GM23338 (cell line): ENCODE measurements around the gene APOOL. TPM values are rescaled to one million over a fixed set of nuclear protein-coding genes. Genes with fewer than 3 reads are reported as not detected.

Source experiments
- ATAC-seq: fragments of 200-7000 bp; cut with Tn5 transposase; 3 replicates; pipeline ENCODE4 v1.9.1; 2020
- DNase-seq: peaks from one replicate; pipeline ENCODE4 v3.0.0-alpha.2; 2015; ENCODE audit warnings: low spot score
- H2AFZ ChIP-seq: fragments of 200-600 bp; sonication (generic); 2 replicates; pipeline ENCODE4 v1.8.0; 2016; ENCODE audit warnings: antibody characterized with exemption, mild to moderate bottlenecking, moderate library complexity
- H3F3A ChIP-seq: fragments of 200-600 bp; sonication (generic); replicated peaks from 2 replicates; pipeline ENCODE4 v1.8.0; 2017; ENCODE audit warnings: antibody characterized with exemption, mixed run types, low read depth
- H3K27ac ChIP-seq: fragments of 200-600 bp; sonication (generic); 2 replicates; pipeline ENCODE4 v1.6.1; 2016; ENCODE audit warnings: low read depth
- H3K27me3 ChIP-seq: fragments of 200-600 bp; sonication (generic); 2 replicates; pipeline ENCODE4 v1.8.0; 2016; ENCODE audit warnings: mild to moderate bottlenecking, mixed run types, moderate library complexity; ENCODE audit not compliant: insufficient read depth
- H3K36me3 ChIP-seq: fragments of 200-600 bp; sonication (generic); 2 replicates; pipeline ENCODE4 v1.8.0; 2016; ENCODE audit warnings: mild to moderate bottlenecking; ENCODE audit not compliant: insufficient read depth
- H3K4me1 ChIP-seq: fragments of 200-600 bp; sonication (generic); 2 replicates; pipeline ENCODE4 v1.8.0; 2016; ENCODE audit warnings: mild to moderate bottlenecking, moderate library complexity; ENCODE audit not compliant: insufficient read depth
- H3K4me2 ChIP-seq: fragments of 200-600 bp; sonication (generic); 2 replicates; pipeline ENCODE4 v1.7.1; 2017; ENCODE audit warnings: mixed run types
- H3K4me3 ChIP-seq: fragments of 200-600 bp; sonication (generic); 2 replicates; pipeline ENCODE4 v1.6.1; 2016; ENCODE audit warnings: mixed run types
- H3K79me2 ChIP-seq: fragments of 200-600 bp; sonication (generic); replicated peaks from 2 replicates; pipeline ENCODE4 v1.8.0; 2017; ENCODE audit warnings: mild to moderate bottlenecking; ENCODE audit not compliant: insufficient read depth
- H3K9me2 ChIP-seq: fragments of 200-600 bp; sonication (generic); 2 replicates; pipeline ENCODE4 v1.8.0; 2017; ENCODE audit not compliant: insufficient read depth
- H4K20me1 ChIP-seq: fragments of 200-600 bp; sonication (generic); replicated peaks from 2 replicates; pipeline ENCODE4 v1.8.0; 2017; ENCODE audit warnings: mild to moderate bottlenecking; ENCODE audit not compliant: insufficient read depth
- H3K27ac Mint-ChIP-seq: 2 replicates; pipeline ENCODE4 v1.8.0; 2020; ENCODE audit warnings: inconsistent platforms, mild to moderate bottlenecking, moderate library complexity, mixed read lengths
- H3K27me3 Mint-ChIP-seq: 3 replicates; pipeline ENCODE4 v1.8.0; 2022; ENCODE audit warnings: low read depth, mild to moderate bottlenecking, moderate library complexity, mixed read lengths, inconsistent platforms; ENCODE audit not compliant: insufficient read depth, poor library complexity
- H3K36me3 Mint-ChIP-seq: 3 replicates; pipeline ENCODE4 v1.8.0; 2021; ENCODE audit warnings: low read depth, mild to moderate bottlenecking, inconsistent platforms, moderate library complexity, mixed read lengths
- H3K4me1 Mint-ChIP-seq: 3 replicates; pipeline ENCODE4 v1.8.0; 2020; ENCODE audit warnings: mild to moderate bottlenecking, inconsistent platforms, mixed read lengths
- H3K4me3 Mint-ChIP-seq: 3 replicates; pipeline ENCODE4 v1.8.0; 2021; ENCODE audit warnings: moderate library complexity, mild to moderate bottlenecking, inconsistent platforms, mixed read lengths
- H3K9me3 Mint-ChIP-seq: 3 replicates; pipeline ENCODE4 v1.8.0; 2020; ENCODE audit warnings: moderate library complexity, mild to moderate bottlenecking, inconsistent platforms, mixed read lengths
- EZH2 ChIP-seq: fragments of 200-600 bp; sonication (generic); IDR thresholded peaks from one replicate; pipeline ENCODE4 v1.8.0; 2017; ENCODE audit warnings: antibody characterized with exemption, mild to moderate bottlenecking, low read depth; ENCODE audit not compliant: unreplicated experiment
- EZH2phosphoT487 ChIP-seq: fragments of 200-600 bp; sonication (generic); IDR thresholded peaks from one replicate; pipeline ENCODE4 v1.8.1; 2018; ENCODE audit warnings: antibody characterized with exemption; ENCODE audit not compliant: unreplicated experiment
- JUNB ChIP-seq: IDR thresholded peaks from one replicate; pipeline ENCODE4 v1.6.1; 2016; ENCODE audit warnings: antibody characterized with exemption; ENCODE audit not compliant: unreplicated experiment
- STAT1 ChIP-seq: IDR thresholded peaks from one replicate; pipeline ENCODE4 v1.6.1; 2016; ENCODE audit warnings: antibody characterized with exemption; ENCODE audit not compliant: unreplicated experiment
- polyA plus RNA-seq: library from polyadenylated mRNA; unstranded; fragments of >200 nt; fragmentation: Nextera tagmentation; extraction: Ambion mirVana; gene quantifications from 2 replicates; pipeline ENCODE4 v1.2.1, GENCODE V29; 2016
- total RNA-seq: library from RNA; depleted of rRNA; stranded (reverse); fragments of >200 nt; shearing (Covaris generic); gene quantifications from 2 replicates; pipeline ENCODE4 v1.2.3, GENCODE V29; 2014
- TF ChIP-seq, protein P1 (sequence below): fragments of 250-450 bp; sonication (Bioruptor Pico); IDR thresholded peaks from 2 replicates; pipeline ENCODE4 v1.5.0; 2020; ENCODE audit warnings: mild to moderate bottlenecking, moderate library complexity
- TF ChIP-seq, protein P2 (sequence below), 2 experiments: fragments of 200-600 bp in 1 of 2; sonication (generic) in 1 of 2; conservative IDR thresholded peaks; 2 replicates each; pipeline versions ENCODE4 v1.5.1 to v1.6.1; 2016 to 2017; ENCODE audit warnings: antibody characterized with exemption in 2 of 2, low read depth in 2 of 2, mild to moderate bottlenecking in 2 of 2, moderate library complexity in 1 of 2

APOOL gene
- total and polyA plus RNA-seq, 2 experiments from 2014 or later: 10.4 to 11.0 TPM

DNA sequence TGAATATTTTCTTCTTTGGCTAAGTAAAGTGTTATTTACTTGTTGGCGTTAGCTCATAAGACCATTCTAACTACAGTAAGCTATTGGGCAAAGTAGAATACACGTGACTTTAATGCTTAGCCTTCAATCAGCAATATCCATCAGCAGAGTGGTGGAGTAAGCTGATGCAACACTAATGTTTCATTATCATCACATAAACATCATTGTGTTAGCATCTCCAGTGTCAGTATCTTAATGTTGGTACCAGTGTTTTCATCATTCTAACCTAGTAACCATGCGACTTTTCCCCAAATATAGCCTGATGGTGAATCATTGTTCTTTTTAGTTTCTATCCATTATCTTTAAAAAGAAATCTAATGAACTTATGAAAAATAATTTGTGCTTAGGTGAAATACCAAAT, 48.5 kb downstream of the APOOL start:
- Histone ChIP-seq H3K4me3 (no peak overlapping the region), H3K4me1 (no peaks in the 10 kb centered on the region), H3K79me2 (no peaks in the 10 kb centered on the region), H4K20me1 (no peaks in the 10 kb centered on the region), H3K9me2 (no peaks in the 10 kb centered on the region), H3K27me3 (no peaks in the 10 kb centered on the region), H3K4me2 (no peak overlapping the region), H3F3A (no peaks in the 10 kb centered on the region), H3K36me3 (no peaks in the 10 kb centered on the region), H3K27ac (no peak overlapping the region), H2AFZ (no peak overlapping the region)
- Mint-ChIP-seq H3K4me1 (no peaks in the 10 kb centered on the region; the same call in 2 of the 3 replicates), H3K27ac (no peak overlapping the region), H3K9me3 (no peaks in the 10 kb centered on the region), H3K27me3 (no peaks in the 10 kb centered on the region), H3K36me3 (peaks cover 4% of the 10 kb centered on the region; the same call in 1 of the 3 replicates), H3K4me3 (no peak overlapping the region)
- DNase-seq (no peak), ATAC-seq (no peak)
- TF ChIP-seq, protein P1, sequence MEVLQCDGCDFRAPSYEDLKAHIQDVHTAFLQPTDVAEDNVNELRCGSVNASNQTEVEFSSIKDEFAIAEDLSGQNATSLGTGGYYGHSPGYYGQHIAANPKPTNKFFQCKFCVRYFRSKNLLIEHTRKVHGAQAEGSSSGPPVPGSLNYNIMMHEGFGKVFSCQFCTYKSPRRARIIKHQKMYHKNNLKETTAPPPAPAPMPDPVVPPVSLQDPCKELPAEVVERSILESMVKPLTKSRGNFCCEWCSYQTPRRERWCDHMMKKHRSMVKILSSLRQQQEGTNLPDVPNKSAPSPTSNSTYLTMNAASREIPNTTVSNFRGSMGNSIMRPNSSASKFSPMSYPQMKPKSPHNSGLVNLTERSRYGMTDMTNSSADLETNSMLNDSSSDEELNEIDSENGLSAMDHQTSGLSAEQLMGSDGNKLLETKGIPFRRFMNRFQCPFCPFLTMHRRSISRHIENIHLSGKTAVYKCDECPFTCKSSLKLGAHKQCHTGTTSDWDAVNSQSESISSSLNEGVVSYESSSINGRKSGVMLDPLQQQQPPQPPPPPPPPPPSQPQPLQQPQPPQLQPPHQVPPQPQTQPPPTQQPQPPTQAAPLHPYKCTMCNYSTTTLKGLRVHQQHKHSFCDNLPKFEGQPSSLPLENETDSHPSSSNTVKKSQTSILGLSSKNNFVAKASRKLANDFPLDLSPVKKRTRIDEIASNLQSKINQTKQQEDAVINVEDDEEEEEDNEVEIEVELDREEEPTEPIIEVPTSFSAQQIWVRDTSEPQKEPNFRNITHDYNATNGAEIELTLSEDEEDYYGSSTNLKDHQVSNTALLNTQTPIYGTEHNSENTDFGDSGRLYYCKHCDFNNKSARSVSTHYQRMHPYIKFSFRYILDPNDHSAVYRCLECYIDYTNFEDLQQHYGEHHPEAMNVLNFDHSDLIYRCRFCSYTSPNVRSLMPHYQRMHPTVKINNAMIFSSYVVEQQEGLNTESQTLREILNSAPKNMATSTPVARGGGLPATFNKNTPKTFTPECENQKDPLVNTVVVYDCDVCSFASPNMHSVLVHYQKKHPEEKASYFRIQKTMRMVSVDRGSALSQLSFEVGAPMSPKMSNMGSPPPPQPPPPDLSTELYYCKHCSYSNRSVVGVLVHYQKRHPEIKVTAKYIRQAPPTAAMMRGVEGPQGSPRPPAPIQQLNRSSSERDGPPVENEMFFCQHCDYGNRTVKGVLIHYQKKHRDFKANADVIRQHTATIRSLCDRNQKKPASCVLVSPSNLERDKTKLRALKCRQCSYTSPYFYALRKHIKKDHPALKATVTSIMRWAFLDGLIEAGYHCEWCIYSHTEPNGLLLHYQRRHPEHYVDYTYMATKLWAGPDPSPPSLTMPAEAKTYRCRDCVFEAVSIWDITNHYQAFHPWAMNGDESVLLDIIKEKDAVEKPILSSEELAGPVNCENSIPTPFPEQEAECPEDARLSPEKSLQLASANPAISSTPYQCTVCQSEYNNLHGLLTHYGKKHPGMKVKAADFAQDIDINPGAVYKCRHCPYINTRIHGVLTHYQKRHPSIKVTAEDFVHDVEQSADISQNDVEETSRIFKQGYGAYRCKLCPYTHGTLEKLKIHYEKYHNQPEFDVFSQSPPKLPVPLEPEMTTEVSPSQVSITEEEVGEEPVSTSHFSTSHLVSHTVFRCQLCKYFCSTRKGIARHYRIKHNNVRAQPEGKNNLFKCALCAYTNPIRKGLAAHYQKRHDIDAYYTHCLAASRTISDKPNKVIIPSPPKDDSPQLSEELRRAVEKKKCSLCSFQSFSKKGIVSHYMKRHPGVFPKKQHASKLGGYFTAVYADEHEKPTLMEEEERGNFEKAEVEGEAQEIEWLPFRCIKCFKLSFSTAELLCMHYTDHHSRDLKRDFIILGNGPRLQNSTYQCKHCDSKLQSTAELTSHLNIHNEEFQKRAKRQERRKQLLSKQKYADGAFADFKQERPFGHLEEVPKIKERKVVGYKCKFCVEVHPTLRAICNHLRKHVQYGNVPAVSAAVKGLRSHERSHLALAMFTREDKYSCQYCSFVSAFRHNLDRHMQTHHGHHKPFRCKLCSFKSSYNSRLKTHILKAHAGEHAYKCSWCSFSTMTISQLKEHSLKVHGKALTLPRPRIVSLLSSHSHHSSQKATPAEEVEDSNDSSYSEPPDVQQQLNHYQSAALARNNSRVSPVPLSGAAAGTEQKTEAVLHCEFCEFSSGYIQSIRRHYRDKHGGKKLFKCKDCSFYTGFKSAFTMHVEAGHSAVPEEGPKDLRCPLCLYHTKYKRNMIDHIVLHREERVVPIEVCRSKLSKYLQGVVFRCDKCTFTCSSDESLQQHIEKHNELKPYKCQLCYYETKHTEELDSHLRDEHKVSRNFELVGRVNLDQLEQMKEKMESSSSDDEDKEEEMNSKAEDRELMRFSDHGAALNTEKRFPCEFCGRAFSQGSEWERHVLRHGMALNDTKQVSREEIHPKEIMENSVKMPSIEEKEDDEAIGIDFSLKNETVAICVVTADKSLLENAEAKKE (CRISPR knock-in tag): no peak
- TF ChIP-seq STAT1 (no peak), EZH2 (no peak), EZH2phosphoT487 (no peak)

DNA sequence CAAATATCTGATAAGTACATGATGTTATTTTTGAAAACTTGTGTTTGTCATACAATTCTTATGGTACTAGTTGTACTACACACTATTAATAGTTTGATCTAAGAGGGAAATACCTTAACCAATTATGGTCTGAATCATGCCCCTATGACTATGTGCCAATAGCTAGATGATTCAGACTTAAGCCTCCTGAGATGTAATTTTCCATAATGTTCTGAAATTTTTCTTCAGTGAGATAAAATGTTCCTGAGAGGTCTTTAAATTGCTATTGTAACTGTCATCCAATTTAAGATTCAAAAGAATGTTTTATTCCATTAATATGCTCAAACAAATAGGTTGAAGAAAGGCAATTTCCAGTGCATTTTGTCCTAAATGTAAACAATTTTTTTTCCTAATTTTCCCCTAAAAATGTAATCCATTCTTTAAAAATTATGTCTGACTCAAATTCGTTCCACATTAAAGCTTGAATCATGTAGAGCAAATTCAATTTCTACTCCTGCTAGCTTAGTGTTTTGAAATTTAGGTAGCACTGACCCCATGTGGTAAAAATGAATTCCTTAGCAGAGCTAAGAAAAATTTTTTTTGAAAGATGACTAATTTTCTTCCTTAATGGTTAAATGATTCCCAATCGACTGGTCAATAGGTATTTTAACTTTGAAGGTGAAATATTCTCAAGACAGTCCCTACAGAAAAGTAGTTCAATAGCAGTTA, 49.1 kb downstream of the APOOL start:
- H3K4me2 ChIP-seq: no peak overlapping the region
- no peak for ATAC-seq

More for the DNA sequence above, 49.1 kb downstream of the APOOL start:
- no peak for DNase-seq
- Histone ChIP-seq H3K27me3 (no peaks in the 10 kb centered on the region), H3F3A (no peaks in the 10 kb centered on the region), H3K79me2 (no peaks in the 10 kb centered on the region), H4K20me1 (no peaks in the 10 kb centered on the region), H3K4me3 (no peak overlapping the region), H3K4me1 (no peaks in the 10 kb centered on the region), H3K27ac (no peak overlapping the region), H2AFZ (no peak overlapping the region), H3K36me3 (no peaks in the 10 kb centered on the region), H3K9me2 (no peaks in the 10 kb centered on the region)
- Mint-ChIP-seq H3K36me3 (peaks cover 5% of the 10 kb centered on the region; the same call in 1 of the 3 replicates), H3K27me3 (no peaks in the 10 kb centered on the region), H3K4me3 (no peak overlapping the region), H3K9me3 (no peaks in the 10 kb centered on the region), H3K27ac (no peak overlapping the region), H3K4me1 (no peaks in the 10 kb centered on the region; the same call in 2 of the 3 replicates)
- TF ChIP-seq STAT1 (no peak), JUNB (no peak)
- TF ChIP-seq, protein P2, sequence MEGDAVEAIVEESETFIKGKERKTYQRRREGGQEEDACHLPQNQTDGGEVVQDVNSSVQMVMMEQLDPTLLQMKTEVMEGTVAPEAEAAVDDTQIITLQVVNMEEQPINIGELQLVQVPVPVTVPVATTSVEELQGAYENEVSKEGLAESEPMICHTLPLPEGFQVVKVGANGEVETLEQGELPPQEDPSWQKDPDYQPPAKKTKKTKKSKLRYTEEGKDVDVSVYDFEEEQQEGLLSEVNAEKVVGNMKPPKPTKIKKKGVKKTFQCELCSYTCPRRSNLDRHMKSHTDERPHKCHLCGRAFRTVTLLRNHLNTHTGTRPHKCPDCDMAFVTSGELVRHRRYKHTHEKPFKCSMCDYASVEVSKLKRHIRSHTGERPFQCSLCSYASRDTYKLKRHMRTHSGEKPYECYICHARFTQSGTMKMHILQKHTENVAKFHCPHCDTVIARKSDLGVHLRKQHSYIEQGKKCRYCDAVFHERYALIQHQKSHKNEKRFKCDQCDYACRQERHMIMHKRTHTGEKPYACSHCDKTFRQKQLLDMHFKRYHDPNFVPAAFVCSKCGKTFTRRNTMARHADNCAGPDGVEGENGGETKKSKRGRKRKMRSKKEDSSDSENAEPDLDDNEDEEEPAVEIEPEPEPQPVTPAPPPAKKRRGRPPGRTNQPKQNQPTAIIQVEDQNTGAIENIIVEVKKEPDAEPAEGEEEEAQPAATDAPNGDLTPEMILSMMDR (conservative IDR thresholded peaks at IDR 0.05; ENCODE audit: low read depth in 2 of 2): peak in 1 of 2 experiments; percentile 23; a peak in 1 of 4 replicates
